HepG2 (cell line): ENCODE measurements around the gene DENND4C. TPM values are rescaled to one million over a fixed set of nuclear protein-coding genes. Genes with fewer than 3 reads are reported as not detected.

Experiments used
- ATAC-seq: fragments of 200-7000 bp; cut with Tn5 transposase; 3 replicates; pipeline ENCODE4 v1.9.1; 2020; ENCODE audit warnings: mild to moderate bottlenecking, moderate library complexity
- BruUV-seq: library from RNA; stranded (reverse); fragments of 400-500 nt; replicated peaks from 2 replicates; lab custom pipeline; 2021; lab: Mats Ljungman, UMichigan
- CTCF ChIA-PET: fragments of 300-600 bp; formaldehyde crosslinking; extraction: SDS; loops from one replicate; lab custom pipeline; 2021; ENCODE audit warnings: low total read pairs, inconsistent platforms, low intra/inter-chr PET ratio; lab: Yijun Ruan, JAX
- POLR2A ChIA-PET: fragments of 350-600 bp; sonication (Branson Sonifier 250); formaldehyde crosslinking; loops from one replicate; lab custom pipeline; 2020; ENCODE audit warnings: antibody characterized with exemption, inconsistent platforms; lab: Yijun Ruan, JAX
- DNase-seq: peaks from one replicate; pipeline ENCODE4 v3.0.0-alpha.2; 2015; ENCODE audit warnings: low spot score
- FAIRE-seq: peaks from 3 replicates; lab custom pipeline; 2011; peaks lifted over from hg19 to GRCh38; lab: Jason Lieb, UNC
- H2AFZ ChIP-seq: one replicate; pipeline ENCODE4 v1.6.1; 2011; ENCODE audit warnings: low read length, inconsistent platforms
- H3K27ac ChIP-seq: fragments of 300-600 bp; 3 replicates; pipeline ENCODE4 v1.8.0; 2011; ENCODE audit warnings: mixed run types, mild to moderate bottlenecking, mixed read lengths, low read length, inconsistent platforms; ENCODE audit not compliant: insufficient read depth; ENCODE audit errors: extremely low read length
- H3K27me3 ChIP-seq, 2 experiments: fragments of 200-600 bp in 1 of 2; 2 replicates in 1 of 2; 3 replicates in 1 of 2; pipeline versions ENCODE4 v1.6.0 to v1.8.0; 2011; ENCODE audit warnings: low read length in 2 of 2, mild to moderate bottlenecking in 2 of 2, moderate library complexity in 2 of 2, inconsistent platforms in 1 of 2; ENCODE audit not compliant: insufficient read depth in 2 of 2, control insufficient read depth in 1 of 2
- H3K36me3 ChIP-seq, 2 experiments: fragments of 200-600 bp in 1 of 2; replicated peaks in 1 of 2; 2 replicates in 1 of 2; 3 replicates in 1 of 2; pipeline versions ENCODE4 v1.5.1 to v1.8.0; 2011; ENCODE audit warnings: low read length in 2 of 2, inconsistent platforms in 1 of 2; ENCODE audit not compliant: insufficient read depth in 2 of 2, control insufficient read depth in 1 of 2
- H3K4me1 ChIP-seq: 2 replicates; pipeline ENCODE4 v1.5.1; 2012; ENCODE audit warnings: low read length, inconsistent platforms; ENCODE audit not compliant: insufficient read depth
- H3K4me2 ChIP-seq: 2 replicates; pipeline ENCODE4 v1.6.0; 2011; ENCODE audit warnings: low read depth, low read length, inconsistent platforms
- H3K4me3 ChIP-seq, 3 experiments: fragments of 200-600 bp in 1 of 3; sonication (generic), shearing (Covaris generic) in 1 of 3; replicated peaks in 1 of 3; 2 replicates each; pipeline ENCODE4 v1.5.1; 2011 to 2016; ENCODE audit warnings: low read length in 3 of 3, inconsistent platforms in 2 of 3, low read depth in 2 of 3, mild to moderate bottlenecking in 2 of 3, control low read depth in 1 of 3, mixed read lengths in 1 of 3; ENCODE audit not compliant: insufficient read depth in 1 of 3
- H3K79me2 ChIP-seq: one replicate; pipeline ENCODE4 v1.6.1; 2011; ENCODE audit warnings: low read length, inconsistent platforms; ENCODE audit not compliant: insufficient read depth
- H3K9ac ChIP-seq: 2 replicates; pipeline ENCODE4 v1.6.0; 2011; ENCODE audit warnings: mild to moderate bottlenecking, low read depth, low read length, inconsistent platforms; ENCODE audit not compliant: insufficient read depth
- H3K9me3 ChIP-seq: 2 replicates; pipeline ENCODE4 v1.5.1; 2012; ENCODE audit warnings: mild to moderate bottlenecking, low read length
- H4K20me1 ChIP-seq: 2 replicates; pipeline ENCODE4 v1.6.0; 2011; ENCODE audit warnings: inconsistent platforms, mild to moderate bottlenecking, low read length, moderate library complexity; ENCODE audit not compliant: insufficient read depth
- KDM2A ChIP-seq: sonication (generic); formaldehyde crosslinking; IDR thresholded peaks from 2 replicates; pipeline ENCODE4 v1.4.0; 2020; ENCODE audit warnings: low read depth, missing genetic modification reagents, borderline replicate concordance
- PHF20 ChIP-seq: sonication (generic); formaldehyde crosslinking; IDR thresholded peaks from 2 replicates; pipeline ENCODE4 v1.5.0; 2020; ENCODE audit warnings: mild to moderate bottlenecking, missing genetic modification reagents
- ZNF282 ChIP-seq: fragments of 450-650 bp; IDR thresholded peaks from 2 replicates; pipeline ENCODE4 v1.6.1; 2018; ENCODE audit not compliant: partially characterized antibody
- ZNF501 ChIP-seq: sonication (generic); formaldehyde crosslinking; IDR thresholded peaks from 2 replicates; pipeline ENCODE4 v1.5.1; 2020; ENCODE audit warnings: mild to moderate bottlenecking, moderate library complexity, missing genetic modification reagents
- ZNF660 ChIP-seq: sonication (generic); formaldehyde crosslinking; IDR thresholded peaks from 2 replicates; pipeline ENCODE4 v1.5.1; 2020; ENCODE audit warnings: mild to moderate bottlenecking, low read depth, missing genetic modification reagents, borderline replicate concordance
- WGBS: methylation state at CpG from one replicate; pipeline ENCODE4 v1.1.6; 2017; ENCODE audit warnings: low lambda C conversion rate; 5-methylcytosine and 5-hydroxymethylcytosine counted together
- in situ Hi-C: cut with HindIII; loops from 2 replicates; pipeline ENCODE4 v1.10.0; 2017; ENCODE audit warnings: low pct_unique_long_range_greater_than_20kb; ENCODE audit not compliant: extremely low pct_ligation_motif_present
- intact Hi-C: fragments of 100-400 bp; cut with micrococcal nuclease; formaldehyde crosslinking; loops from one replicate; pipeline ENCODE4 v1.10.0; 2022; ENCODE audit not compliant: unreplicated experiment
- polyA plus RNA-seq, 8 experiments: library from polyadenylated mRNA; depleted of rRNA in 3 of 8; stranded (reverse) in 7 of 8; unstranded in 1 of 8; fragments of >200 nt; fragmentation: Illumina TruSeq in 4 of 8; extraction: Trizol in 4 of 8; gene quantifications; 2 replicates each; pipeline versions ENCODE4 v1.2.1 to v1.2.3, GENCODE V29; 2011 to 2016; ENCODE audit warnings: low read depth in 4 of 8, missing spikeins in 1 of 8, mixed read lengths in 1 of 8; ENCODE audit not compliant: insufficient read depth in 1 of 8
- total RNA-seq, 5 experiments: library from RNA; depleted of rRNA; stranded (reverse); fragments of >200 nt; fragmentation: Illumina TruSeq; extraction: Trizol; gene quantifications; 2 replicates each; pipeline ENCODE4 v1.2.3, GENCODE V29; 2016; ENCODE audit warnings: low read depth in 1 of 5
- TF ChIP-seq, protein P1 (sequence below), 2 experiments: fragments of 450-650 bp in 1 of 2; sonication (generic) in 1 of 2; formaldehyde crosslinking; IDR thresholded peaks; 2 replicates each; pipeline versions ENCODE4 v1.5.0 to v1.8.0; 2020 to 2022; ENCODE audit warnings: mild to moderate bottlenecking in 1 of 2, missing genetic modification reagents in 1 of 2
- TF ChIP-seq, protein P2 (sequence below): sonication (generic); formaldehyde crosslinking; IDR thresholded peaks from 2 replicates; pipeline ENCODE4 v1.4.0; 2020; ENCODE audit warnings: missing genetic modification reagents
- TF ChIP-seq, protein P3 (sequence below): sonication (generic); formaldehyde crosslinking; IDR thresholded peaks from 2 replicates; pipeline ENCODE4 v1.5.0; 2020; ENCODE audit warnings: mild to moderate bottlenecking, missing genetic modification reagents

The DENND4C gene
- total and polyA plus RNA-seq, 2 of the 13 experiments (the other 11 are each of a cell fraction or from before 2014, with no cell fraction given) = 19.1 to 27.2 TPM

DNA sequence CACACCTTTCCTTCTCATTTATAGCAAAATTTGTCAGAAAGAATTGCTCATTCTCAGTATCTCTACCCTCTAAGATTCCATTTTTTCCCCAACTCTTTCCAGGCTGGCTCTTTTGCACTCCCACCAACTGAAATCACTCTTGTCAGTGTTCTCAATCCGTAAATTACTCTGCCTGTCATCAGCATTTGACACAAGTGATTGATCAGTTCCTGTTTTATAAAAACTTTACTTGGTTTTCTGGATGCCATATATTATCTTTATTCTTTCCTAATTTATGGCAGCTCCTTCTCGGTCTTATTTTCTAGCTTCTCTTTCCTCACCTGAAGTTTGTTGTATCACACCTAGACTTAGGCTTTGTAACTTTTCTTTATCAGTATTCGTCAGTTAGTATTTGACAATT is 16.4 kb downstream of the DENND4C start (continued):
- TF ChIP-seq, protein P1, sequence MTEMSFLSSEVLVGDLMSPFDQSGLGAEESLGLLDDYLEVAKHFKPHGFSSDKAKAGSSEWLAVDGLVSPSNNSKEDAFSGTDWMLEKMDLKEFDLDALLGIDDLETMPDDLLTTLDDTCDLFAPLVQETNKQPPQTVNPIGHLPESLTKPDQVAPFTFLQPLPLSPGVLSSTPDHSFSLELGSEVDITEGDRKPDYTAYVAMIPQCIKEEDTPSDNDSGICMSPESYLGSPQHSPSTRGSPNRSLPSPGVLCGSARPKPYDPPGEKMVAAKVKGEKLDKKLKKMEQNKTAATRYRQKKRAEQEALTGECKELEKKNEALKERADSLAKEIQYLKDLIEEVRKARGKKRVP (CRISPR knock-in tag; IDR thresholded peaks at IDR 0.05) = no peak
- no peak for TF ChIP-seq ZNF282
- TF ChIP-seq ZNF660 (CRISPR knock-in tag) = no peak
- TF ChIP-seq, protein P2, sequence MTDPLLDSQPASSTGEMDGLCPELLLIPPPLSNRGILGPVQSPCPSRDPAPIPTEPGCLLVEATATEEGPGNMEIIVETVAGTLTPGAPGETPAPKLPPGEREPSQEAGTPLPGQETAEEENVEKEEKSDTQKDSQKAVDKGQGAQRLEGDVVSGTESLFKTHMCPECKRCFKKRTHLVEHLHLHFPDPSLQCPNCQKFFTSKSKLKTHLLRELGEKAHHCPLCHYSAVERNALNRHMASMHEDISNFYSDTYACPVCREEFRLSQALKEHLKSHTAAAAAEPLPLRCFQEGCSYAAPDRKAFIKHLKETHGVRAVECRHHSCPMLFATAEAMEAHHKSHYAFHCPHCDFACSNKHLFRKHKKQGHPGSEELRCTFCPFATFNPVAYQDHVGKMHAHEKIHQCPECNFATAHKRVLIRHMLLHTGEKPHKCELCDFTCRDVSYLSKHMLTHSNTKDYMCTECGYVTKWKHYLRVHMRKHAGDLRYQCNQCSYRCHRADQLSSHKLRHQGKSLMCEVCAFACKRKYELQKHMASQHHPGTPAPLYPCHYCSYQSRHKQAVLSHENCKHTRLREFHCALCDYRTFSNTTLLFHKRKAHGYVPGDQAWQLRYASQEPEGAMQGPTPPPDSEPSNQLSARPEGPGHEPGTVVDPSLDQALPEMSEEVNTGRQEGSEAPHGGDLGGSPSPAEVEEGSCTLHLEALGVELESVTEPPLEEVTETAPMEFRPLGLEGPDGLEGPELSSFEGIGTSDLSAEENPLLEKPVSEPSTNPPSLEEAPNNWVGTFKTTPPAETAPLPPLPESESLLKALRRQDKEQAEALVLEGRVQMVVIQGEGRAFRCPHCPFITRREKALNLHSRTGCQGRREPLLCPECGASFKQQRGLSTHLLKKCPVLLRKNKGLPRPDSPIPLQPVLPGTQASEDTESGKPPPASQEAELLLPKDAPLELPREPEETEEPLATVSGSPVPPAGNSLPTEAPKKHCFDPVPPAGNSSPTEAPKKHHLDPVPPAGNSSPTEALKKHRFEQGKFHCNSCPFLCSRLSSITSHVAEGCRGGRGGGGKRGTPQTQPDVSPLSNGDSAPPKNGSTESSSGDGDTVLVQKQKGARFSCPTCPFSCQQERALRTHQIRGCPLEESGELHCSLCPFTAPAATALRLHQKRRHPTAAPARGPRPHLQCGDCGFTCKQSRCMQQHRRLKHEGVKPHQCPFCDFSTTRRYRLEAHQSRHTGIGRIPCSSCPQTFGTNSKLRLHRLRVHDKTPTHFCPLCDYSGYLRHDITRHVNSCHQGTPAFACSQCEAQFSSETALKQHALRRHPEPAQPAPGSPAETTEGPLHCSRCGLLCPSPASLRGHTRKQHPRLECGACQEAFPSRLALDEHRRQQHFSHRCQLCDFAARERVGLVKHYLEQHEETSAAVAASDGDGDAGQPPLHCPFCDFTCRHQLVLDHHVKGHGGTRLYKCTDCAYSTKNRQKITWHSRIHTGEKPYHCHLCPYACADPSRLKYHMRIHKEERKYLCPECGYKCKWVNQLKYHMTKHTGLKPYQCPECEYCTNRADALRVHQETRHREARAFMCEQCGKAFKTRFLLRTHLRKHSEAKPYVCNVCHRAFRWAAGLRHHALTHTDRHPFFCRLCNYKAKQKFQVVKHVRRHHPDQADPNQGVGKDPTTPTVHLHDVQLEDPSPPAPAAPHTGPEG (CRISPR knock-in tag) = no peak
- TF ChIP-seq, all 625 proteins: peak for 0

DNA sequence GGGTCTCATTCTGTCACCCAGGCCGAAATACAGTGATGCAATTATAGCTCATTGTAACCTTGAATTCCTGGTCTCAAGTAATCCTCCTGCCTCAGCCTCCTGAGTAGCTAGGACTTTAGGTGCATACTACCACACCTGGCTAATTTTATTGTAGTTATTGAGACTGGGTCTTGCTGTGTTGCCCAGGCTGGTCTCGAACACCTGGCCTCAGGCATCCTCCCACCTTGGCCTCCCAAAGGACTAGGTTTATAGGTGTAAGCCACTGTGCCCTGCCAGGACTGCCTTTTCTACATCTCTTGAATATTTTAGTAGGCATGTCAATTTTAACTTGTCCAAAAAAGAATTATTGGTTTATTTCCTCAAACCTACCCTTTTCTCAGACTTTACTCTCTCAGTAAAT is 16.9 kb downstream of the DENND4C start:
- DNase-seq (no peak), ATAC-seq (no peak), FAIRE-seq (no peak)
- H3K79me2 ChIP-seq = peaks cover 79% of the 10 kb centered on the region
- WGBS = 100% methylated on average over 2 of the region's 2 CpGs
- H3K4me1 ChIP-seq = peaks cover 45% of the 10 kb centered on the region
- ChIA-PET POLR2A (no interaction called here), CTCF (no interaction called here)
- no peaks in the 10 kb centered on the region for H3K9me3 ChIP-seq
- H3K9ac ChIP-seq = no peak overlapping the region
- TF ChIP-seq PHF20 (no peak), ZNF501 (no peak), KDM2A (CRISPR knock-in tag) (no peak)
- TF ChIP-seq, protein P3, sequence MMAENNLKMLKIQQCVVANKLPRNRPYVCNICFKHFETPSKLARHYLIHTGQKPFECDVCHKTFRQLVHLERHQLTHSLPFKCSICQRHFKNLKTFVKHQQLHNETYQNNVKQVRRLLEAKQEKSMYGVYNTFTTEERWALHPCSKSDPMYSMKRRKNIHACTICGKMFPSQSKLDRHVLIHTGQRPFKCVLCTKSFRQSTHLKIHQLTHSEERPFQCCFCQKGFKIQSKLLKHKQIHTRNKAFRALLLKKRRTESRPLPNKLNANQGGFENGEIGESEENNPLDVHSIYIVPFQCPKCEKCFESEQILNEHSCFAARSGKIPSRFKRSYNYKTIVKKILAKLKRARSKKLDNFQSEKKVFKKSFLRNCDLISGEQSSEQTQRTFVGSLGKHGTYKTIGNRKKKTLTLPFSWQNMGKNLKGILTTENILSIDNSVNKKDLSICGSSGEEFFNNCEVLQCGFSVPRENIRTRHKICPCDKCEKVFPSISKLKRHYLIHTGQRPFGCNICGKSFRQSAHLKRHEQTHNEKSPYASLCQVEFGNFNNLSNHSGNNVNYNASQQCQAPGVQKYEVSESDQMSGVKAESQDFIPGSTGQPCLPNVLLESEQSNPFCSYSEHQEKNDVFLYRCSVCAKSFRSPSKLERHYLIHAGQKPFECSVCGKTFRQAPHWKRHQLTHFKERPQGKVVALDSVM (CRISPR knock-in tag) = peak; percentile 34; the same call in 1 of the 2 replicates
- no peak overlapping the region for H2AFZ ChIP-seq
- no peak overlapping the region for H3K4me3 ChIP-seq
- BruUV-seq = no TSS peak
- peaks cover 27% of the 10 kb centered on the region for H4K20me1 ChIP-seq
- intact Hi-C loops = no loop called here
- no peaks in the 10 kb centered on the region for H3K27me3 ChIP-seq
- in situ Hi-C loops = no loop called here
- no peaks in the 10 kb centered on the region for H3K36me3 ChIP-seq
- H3K4me2 ChIP-seq = no peak overlapping the region
- no peak overlapping the region for H3K27ac ChIP-seq
